HCT116 (cell line): ENCODE data around the gene PRKCA.

Experiments used
- CBX3 ChIP-seq: IDR thresholded peaks from 2 replicates; pipeline ENCODE4 v1.6.1; 2012; ENCODE audit warnings: low read depth
- CTCF ChIP-seq, 3 experiments: fragments of 200-600 bp in 1 of 3; sonication (generic) in 1 of 3; IDR thresholded peaks in 2 of 3; conservative IDR thresholded peaks in 1 of 3; 2 replicates each; pipeline ENCODE4 v1.5.1; 2012 to 2017; ENCODE audit warnings: low read depth in 2 of 3, low read length in 2 of 3, antibody characterized with exemption in 1 of 3, borderline replicate concordance in 1 of 3, control low read depth in 1 of 3, mild to moderate bottlenecking in 1 of 3, mixed read lengths in 1 of 3, mixed run types in 1 of 3, moderate library complexity in 1 of 3; ENCODE audit not compliant: insufficient read depth in 1 of 3
- ELF1 ChIP-seq: IDR thresholded peaks from 2 replicates; pipeline ENCODE4 v1.6.1; 2012; ENCODE audit warnings: low read depth, borderline replicate concordance
- EZH2 ChIP-seq: fragments of 200-600 bp; sonication (generic); IDR thresholded peaks from 2 replicates; pipeline ENCODE4 v1.6.1; 2017; ENCODE audit warnings: antibody characterized with exemption, mixed run types
- EZH2phosphoT487 ChIP-seq: fragments of 200-600 bp; IDR thresholded peaks from 2 replicates; pipeline ENCODE4 v1.6.1; 2018; ENCODE audit warnings: antibody characterized with exemption, borderline replicate concordance
- FOSL1 ChIP-seq: IDR thresholded peaks from 2 replicates; pipeline ENCODE4 v1.6.1; 2012; ENCODE audit warnings: low read depth
- JUND ChIP-seq: IDR thresholded peaks from 2 replicates; pipeline ENCODE4 v1.6.1; 2012
- POLR2A ChIP-seq: IDR thresholded peaks from 2 replicates; pipeline ENCODE4 v1.7.0; 2011; ENCODE audit warnings: borderline replicate concordance; ENCODE audit not compliant: insufficient read depth, insufficient read length; ENCODE audit errors: extremely low read depth
- POLR2AphosphoS5 ChIP-seq: IDR thresholded peaks from 2 replicates; pipeline ENCODE4 v1.6.1; 2011; ENCODE audit warnings: mild to moderate bottlenecking, low read depth, low read length, moderate library complexity
- RAD21 ChIP-seq: IDR thresholded peaks from 2 replicates; pipeline ENCODE4 v1.6.1; 2012; ENCODE audit warnings: low read depth, mild to moderate bottlenecking
- SIN3A ChIP-seq: IDR thresholded peaks from 2 replicates; pipeline ENCODE4 v1.6.1; 2012; ENCODE audit warnings: low read depth
- SRF ChIP-seq: IDR thresholded peaks from 2 replicates; pipeline ENCODE4 v1.6.1; 2012; ENCODE audit warnings: low read depth
- YY1 ChIP-seq: IDR thresholded peaks from 2 replicates; pipeline ENCODE4 v1.6.1; 2011; ENCODE audit warnings: low read length, low read depth, moderate library complexity, mild to moderate bottlenecking; ENCODE audit not compliant: insufficient replicate concordance; ENCODE audit errors: extremely low read depth
- ZFX ChIP-seq: fragments of 450-650 bp; IDR thresholded peaks from 2 replicates; pipeline ENCODE4 v1.6.1; 2017

- TF ChIP-seq CTCF (IDR thresholded peaks at IDR 0.05 in 2 of 3, conservative IDR thresholded peaks at IDR 0.05 in 1 of 3; ENCODE audit: borderline replicate concordance in 1 of 3, insufficient read depth in 1 of 3, low read depth in 2 of 3, low read length in 2 of 3) (no peak), POLR2A (no peak), POLR2AphosphoS5 (no peak), FOSL1 (no peak), ELF1 (no peak), EZH2phosphoT487 (no peak), JUND (no peak), SRF (no peak), YY1 (no peak), EZH2 (no peak), RAD21 (no peak), ZFX (no peak), CBX3 (no peak), SIN3A (no peak)
Observed at GRCh38 chr17:66543526-66543925, 241.1 kb downstream of the PRKCA start.
